Gastrocnemius medialis (tissue), 4 donors: ENCODE data around the gene UBE2S.
"Not testable (repeated sequence)": the region's sequence is repeated elsewhere in the genome, so short reads cannot be mapped to it uniquely, and the experiment has no call there.

Experiments
- CTCF ChIP-seq, 5 experiments: fragments of 450-650 bp in 3 of 5; fragments of 200-600 bp in 2 of 5; sonication (generic) in 2 of 5; IDR thresholded peaks in 4 of 5; conservative IDR thresholded peaks in 1 of 5; 1 replicate in 4 of 5; 2 replicates in 1 of 5; pipeline ENCODE4 v1.5.1; 2016 to 2019; ENCODE audit warnings: antibody characterized with exemption in 5 of 5, mild to moderate bottlenecking in 3 of 5, moderate library complexity in 3 of 5
- POLR2A ChIP-seq, 2 donors: fragments of 450-650 bp; IDR thresholded peaks; one replicate each; pipeline ENCODE4 v1.6.1; 2017; ENCODE audit warnings: antibody characterized with exemption in 2 of 2, mild to moderate bottlenecking in 2 of 2, moderate library complexity in 2 of 2

GRCh38 chr19:55407550-55407799 lies at the start of gene UBE2S:
- not testable (repeated sequence) for TF ChIP-seq CTCF (IDR thresholded peaks at IDR 0.05 in 4 of 5, conservative IDR thresholded peaks at IDR 0.05 in 1 of 5)
- TF ChIP-seq POLR2A (IDR thresholded peaks at IDR 0.05), result peak; percentile 81 to 98
